NCI-H345 (cell line): ENCODE measurements around the gene ECM2.

ENCODE experiments used
- DNase-seq: peaks from one replicate; lab custom pipeline; 2025; lab: John Stamatoyannopoulos, UW

The ECM2 gene

DNA sequence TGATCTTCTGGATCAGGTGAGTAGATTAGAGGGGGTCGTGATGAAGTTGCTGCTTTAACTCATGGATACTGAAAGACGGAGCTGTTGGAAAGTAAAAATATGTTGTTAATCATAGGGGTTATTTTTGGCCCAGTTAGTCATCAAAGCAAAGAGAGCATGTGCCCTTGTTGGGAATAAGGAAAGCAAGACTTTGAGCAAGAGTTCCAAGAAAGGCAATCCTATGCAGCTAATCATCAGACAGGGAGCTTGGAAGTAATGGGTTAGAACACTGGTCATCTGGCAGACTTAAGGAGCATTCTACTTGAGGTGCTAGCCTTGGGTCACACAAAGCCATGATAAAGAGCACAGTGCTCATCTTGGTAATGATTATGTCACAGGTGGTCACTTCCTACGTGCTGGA, 71.8 kb downstream of the ECM2 start:
- DNase-seq: no peak

DNA sequence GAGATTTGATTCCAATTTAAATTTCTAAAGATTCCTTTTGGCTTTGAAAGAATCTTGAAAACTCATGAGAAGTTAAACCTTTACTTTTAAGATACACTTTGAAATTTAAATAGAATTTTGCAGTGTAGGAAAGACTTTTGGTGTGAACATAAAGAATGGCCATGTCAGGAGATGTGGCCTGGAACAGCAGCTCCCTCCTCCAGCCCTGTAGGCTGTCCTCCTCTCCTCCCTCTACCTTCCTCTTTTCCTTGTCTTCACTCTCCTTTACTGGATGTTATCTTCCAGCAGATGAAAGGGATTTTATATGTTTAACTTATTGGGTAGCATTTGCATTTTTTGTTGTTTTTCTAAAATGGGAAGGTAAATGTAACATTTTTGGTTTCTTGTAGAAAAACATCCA, 72.4 kb downstream of the ECM2 start:
- DNase-seq: no peak

DNA sequence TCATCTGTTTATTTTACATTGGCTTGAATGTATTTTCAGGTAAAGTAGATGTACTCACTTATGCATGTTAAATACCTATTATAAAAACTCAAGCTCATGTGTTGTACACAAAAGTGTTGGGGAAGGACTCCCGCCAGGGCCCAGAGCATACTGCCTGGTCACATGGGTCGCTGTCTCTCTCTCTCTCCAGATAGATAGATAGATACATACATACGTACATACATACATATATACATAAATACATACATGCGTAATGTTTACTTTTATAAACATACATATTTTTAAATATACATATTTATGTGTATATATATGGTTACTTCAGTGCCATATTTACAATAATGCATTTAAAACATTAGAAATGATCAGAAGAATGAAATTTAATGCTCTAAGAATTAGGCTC, 78.2 kb downstream of the ECM2 start:
- no peak for DNase-seq

DNA sequence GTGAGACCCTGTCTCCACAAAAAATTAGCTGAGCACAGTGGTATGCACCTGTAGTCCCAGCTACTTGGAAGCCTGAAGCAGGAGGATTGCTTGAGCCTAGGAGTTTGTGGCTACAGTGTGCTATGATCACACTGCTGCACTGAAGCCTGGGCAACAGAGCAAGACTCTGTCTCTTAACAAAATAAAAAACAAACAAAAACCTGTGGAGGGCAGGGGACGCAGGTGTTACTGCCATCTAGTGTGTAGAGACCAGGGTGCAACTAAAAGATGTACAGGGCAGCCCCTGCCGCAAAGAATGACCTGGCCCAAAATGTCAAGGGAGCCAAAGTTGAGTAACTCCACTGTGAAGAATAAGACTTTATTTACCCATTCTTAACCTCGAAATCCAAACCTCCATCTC, 80.6 kb downstream of the ECM2 start:
- no peak for DNase-seq

DNA sequence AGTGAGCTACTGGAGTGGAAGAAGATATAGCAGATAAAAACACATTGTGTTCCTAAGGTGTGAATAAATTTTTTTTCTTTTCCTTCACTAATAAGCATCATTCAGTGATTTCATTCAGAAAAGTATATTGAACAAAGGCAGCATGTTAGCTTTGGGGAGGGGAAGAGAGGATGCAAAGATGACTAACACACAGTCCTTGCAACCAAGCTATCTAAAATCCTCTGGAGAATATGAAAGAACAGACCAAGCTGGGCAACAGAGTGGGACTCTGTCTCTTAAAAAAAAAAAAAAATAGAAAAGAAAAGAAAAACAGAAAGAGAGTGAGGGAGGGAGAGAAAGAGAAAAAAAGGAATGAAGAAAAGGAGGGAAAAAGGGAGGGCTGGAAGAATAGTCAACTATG, 89.3 kb downstream of the ECM2 start:
- DNase-seq: no peak
